Brain pericyte (primary cell): ENCODE measurements around the gene TSPAN4.

ENCODE experiments used
- DNase-seq: peaks from one replicate; pipeline ENCODE4 v3.0.0-alpha.2; 2012; ENCODE audit warnings: low read depth, low spot score

TSPAN4 gene

GRCh38 chr11:887589-887988 is 44.9 kb downstream of the TSPAN4 start:
- DNase-seq, result no peak

- no peak for DNase-seq
Measured at GRCh38 chr11:888310-889212, 45.9 kb downstream of the TSPAN4 start.

- no peak for DNase-seq
Measured at GRCh38 chr11:889257-889656, 46.6 kb downstream of the TSPAN4 start.

DNA sequence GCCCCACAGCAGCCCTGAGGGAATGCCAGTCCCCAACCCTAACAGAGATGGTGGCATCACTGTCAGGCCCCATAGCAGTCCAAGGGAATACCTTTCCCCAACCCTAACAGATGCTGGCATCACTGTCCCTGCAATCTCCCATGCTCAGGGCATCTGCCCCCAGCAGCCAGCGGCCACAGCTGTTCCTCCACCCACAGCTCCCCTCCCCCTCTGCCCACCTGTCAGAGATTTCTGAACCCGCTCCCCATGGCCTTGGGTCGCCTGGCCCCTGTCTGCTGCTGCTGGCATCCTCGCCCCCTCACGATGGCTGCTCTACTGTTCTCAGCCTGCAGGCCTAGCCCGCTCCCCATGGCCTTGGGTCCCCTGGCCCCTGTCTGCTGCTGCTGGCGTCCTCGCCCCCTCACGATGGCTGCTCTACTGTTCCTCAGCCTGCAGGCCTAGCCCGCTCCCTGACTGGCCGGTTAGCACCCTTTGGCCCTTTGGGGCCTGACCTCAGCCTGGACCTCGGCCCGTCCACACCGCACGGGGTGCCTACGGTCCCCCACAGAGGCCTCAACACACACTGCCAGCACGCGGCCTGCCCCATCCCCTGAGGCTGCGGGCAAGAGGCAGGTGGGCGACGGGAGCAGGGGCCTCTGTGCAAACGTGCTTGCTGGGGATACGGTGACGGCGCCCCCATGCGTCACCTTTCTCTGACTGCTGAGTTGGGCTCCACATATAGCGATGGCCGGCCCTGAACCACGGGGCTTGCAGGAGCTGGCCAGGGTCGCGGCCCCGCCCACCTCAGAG is 47.2 kb downstream of the TSPAN4 start:
- no peak for DNase-seq

- DNase-seq, result no peak
Measured at GRCh38 chr11:890794-891540, 48.3 kb downstream of the TSPAN4 start.

DNA sequence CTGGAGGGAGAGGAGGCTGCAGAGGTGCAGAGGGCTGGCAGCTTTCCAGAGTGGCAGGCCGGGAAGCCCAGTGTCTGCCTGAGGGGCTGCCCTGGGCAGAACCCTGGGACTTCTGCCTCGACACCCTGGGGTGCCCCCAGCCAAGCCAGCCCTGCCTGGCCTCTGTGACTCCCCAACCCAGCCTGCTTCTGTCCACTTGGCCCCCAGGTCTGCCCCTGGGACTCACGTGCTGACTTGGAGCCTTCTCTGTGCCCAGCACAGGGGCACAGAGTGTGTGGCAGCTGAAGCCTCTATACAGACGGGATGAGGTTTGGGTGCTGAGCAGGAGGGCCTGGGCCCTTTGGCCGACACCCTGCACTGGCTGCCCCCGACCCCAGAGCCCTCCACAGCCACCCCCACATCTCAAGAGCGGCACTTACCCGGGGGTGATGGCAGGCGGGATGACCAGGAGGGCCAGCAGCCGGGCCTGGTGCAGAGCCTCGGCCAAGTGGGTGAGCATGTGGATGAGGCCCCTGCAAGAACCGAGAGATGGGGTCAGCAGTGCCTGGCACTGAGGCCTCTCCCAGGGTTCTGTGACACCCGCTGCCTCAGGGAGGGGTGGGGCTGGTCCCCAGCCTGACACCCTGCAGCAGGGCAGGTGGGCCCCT is 50.5 kb downstream of the TSPAN4 start:
- no peak for DNase-seq

DNA sequence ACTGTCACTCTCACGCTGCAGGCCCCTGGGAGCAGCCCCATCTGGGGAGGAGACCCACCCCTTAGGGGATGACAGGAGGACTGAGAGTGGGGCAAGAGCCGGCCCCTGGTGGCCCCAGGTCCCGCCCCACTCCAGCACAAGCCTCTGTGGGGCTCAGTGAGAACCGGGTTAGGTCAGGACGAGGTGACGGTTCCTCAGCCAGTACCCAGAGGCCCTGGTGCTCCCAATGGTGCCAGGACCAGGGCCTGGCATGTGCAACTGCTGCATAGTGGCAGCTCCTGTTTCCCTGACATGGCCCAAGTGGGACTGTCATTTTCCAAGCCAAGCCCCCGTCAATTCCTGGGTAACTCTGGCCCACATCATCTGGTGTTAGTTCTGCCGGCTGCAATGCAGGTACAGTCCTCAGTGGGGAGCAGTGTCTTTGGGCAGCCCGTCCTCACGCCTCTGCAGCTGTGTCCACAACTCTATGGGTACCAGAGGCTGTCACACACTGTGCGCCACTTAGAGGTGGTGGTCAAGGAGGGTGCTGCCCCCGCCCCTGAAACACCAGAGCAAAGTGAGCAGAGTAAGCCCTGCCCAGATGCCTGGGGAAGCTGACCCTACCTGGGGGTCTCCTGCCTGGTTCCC is 52.0 kb downstream of the TSPAN4 start:
- DNase-seq, result no peak

GRCh38 chr11:895331-896110 is 52.9 kb downstream of the TSPAN4 start:
- no peak for DNase-seq

GRCh38 chr11:897253-898142 is 54.8 kb downstream of the TSPAN4 start:
- no peak for DNase-seq

DNA sequence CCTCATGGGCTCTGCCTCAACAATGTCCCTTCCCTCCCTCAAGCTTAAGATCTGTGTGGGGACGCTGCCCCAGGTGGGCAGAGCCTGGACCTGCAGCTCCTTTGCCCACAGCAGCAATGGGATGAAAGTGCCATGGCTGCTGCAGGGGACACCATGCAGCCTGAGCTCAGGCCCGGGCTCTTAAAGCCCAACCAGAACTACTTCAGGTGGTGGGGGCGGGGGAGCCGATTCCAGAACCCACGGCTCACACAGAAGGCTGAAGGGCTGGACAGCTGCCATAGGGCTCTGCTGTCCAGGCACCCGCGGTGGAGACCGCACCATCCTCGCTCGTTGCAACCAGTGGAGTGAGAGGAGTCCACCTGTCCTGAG is 55.5 kb downstream of the TSPAN4 start:
- no peak for DNase-seq

DNA sequence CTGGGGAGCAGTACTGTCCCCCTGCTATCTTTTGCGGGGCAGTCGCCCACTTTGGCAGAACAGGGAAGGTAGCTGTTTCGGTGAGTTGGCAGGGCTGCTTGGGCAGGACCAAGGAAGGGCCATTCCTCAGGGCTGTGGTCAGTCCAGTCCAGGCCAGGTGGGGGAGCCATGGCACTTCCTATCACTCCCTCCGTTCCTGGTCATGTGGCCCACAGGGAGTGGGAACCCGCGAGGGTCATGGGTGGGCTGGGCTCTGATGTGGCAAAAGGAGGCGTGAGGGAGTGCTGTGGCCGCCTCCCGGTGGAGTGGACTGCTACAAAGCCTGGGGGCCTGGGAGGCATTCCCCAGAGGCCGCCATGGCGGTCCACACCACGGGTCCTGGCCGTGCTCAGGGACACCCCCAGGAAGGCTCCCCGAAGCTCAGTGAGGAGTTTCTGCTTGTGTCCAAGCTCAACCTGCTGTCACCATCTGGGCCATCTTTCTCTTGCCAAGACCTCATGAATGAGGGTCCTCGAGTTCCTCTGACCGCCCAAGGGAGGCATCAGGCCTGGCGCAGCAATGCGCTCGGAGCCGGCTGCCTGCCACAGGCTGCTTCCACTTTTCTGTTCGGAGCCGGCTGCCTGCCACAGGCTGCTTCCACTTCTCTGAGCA is 56.0 kb downstream of the TSPAN4 start:
- no peak for DNase-seq

GRCh38 chr11:899724-900123 is 57.1 kb downstream of the TSPAN4 start:
- DNase-seq, result no peak

- DNase-seq, result no peak
Measured at GRCh38 chr11:900545-900944, 57.9 kb downstream of the TSPAN4 start.

DNA sequence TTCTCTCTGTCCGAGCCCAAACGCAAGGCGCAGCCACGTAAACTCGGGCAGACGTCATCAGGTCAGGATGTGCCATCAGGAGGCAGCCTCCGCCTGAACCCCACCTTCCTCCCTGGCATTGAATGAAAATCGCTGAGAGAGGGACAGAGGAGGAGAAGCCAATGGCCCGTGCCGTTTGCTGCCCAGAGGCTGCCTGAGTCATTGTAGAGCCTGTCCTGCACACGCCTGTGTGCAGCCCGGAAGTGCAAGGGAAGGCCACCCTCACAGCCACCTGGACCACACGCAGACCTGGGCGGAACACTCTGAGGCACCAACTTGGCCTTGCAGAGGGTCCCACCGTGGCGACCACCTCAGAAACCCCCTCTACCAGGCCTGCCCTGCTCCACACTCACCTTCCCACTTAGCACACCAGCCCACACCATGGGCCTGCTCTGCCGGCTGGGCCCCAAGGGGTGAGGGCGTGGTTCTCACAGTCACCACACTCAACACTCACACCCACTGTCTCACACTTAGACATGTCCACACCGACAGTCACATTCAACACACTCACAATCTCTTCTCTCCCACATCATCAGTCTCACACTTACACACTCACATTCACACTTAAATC is 58.9 kb downstream of the TSPAN4 start:
- no peak for DNase-seq

DNA sequence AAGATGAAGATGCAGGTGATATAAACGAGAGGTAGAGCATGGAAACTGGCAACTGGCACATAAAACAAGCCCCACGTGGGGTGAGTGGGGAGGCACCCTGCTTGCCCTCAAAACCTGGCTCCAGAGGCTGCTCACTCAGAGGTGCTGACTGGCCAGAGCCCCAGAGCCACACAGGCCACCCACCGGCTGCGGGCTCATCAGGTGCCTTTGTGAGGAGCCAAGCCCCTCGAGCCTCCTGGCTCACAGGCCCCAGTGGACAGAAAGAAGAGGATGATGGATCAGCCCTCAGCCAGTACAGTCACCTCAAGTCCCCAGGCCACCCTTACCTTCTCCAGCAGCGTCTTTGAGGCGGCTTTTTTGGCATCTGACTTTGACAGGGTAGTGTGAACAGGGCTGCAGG is 61.7 kb downstream of the TSPAN4 start:
- DNase-seq, result no peak

DNA sequence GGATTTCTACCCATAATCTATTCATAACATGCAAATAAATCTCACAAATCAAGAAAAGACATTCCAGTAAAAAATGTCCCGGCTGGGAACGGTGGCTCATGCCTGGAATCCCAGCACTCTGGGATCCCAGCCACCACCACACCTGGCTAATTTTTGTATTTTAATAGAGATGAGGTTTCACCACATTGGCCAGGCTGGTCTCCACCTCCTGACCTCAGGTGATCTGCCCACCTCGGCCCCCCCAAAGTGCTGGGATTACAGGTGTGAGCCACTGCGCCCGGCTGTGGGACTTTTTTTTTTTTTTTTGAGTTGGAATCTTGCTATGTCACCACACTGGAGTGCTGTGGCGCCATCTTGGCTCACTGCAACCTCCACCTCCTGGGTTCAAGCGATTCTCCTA is 63.3 kb downstream of the TSPAN4 start:
- no peak for DNase-seq

GRCh38 chr11:907668-908067 is 65.0 kb downstream of the TSPAN4 start:
- no peak for DNase-seq

DNA sequence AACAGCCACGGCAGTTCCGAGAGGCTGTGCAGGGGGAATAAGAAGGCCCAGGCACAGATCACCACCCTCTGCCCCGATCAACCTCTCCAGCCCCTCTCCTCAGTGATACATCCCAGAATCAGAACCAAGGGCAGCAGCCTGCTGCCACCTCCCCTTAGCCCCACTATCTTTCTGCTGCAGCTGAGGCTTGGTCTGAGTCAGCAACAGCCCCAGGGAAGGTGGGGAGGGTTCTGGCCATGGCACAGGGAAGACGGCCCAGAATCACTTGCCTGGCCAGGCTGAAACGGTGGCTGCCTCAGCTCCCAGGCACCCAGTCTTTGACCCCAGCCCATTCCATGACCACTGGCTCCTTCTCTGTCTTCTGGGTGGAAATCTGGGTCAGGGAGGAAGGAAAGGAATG is 65.6 kb downstream of the TSPAN4 start:
- DNase-seq, result no peak
